Activated CD8-positive, alpha-beta T cell treated with anti-CD3 and anti-CD28 coated beads, Interleukin-2, amount 10 ng/mL, durations not matched to agents 7 days and 5 days (primary cell): ENCODE results near the gene NELL2. TPM values are rescaled to one million over a fixed set of nuclear protein-coding genes. Genes with fewer than 3 reads are reported as not detected.
"Not testable (repeated sequence)": the region's sequence is repeated elsewhere in the genome, so short reads cannot be mapped to it uniquely, and the experiment has no call there.

Source experiments
- ATAC-seq: fragments of 150-1000 bp; cut with Tn5 transposase; one replicate; pipeline ENCODE4 v1.10.0; 2021; ENCODE audit warnings: moderate library complexity
- CTCF ChIA-PET: fragments of 350-600 bp; sonication (Branson Sonifier 250); formaldehyde crosslinking; loops from one replicate; lab custom pipeline; 2021; ENCODE audit warnings: antibody characterized with exemption; lab: Charles Lee
- POLR2A ChIA-PET: fragments of 350-600 bp; sonication (Branson Sonifier 250); formaldehyde crosslinking; loops from one replicate; lab custom pipeline; 2021; ENCODE audit warnings: antibody characterized with exemption; lab: Charles Lee
- DNase-seq: peaks from one replicate; pipeline ENCODE4 v3.0.0-alpha.2; 2020
- H3K27ac Mint-ChIP-seq: one replicate; pipeline ENCODE4 v1.8.0; 2021; ENCODE audit warnings: mild to moderate bottlenecking, mixed read lengths
- H3K27me3 Mint-ChIP-seq: one replicate; pipeline ENCODE4 v1.8.0; 2021; ENCODE audit warnings: low read depth, mixed read lengths
- H3K36me3 Mint-ChIP-seq: one replicate; pipeline ENCODE4 v1.8.0; 2021; ENCODE audit warnings: low read depth, mixed read lengths
- H3K4me1 Mint-ChIP-seq: one replicate; pipeline ENCODE4 v1.8.0; 2021; ENCODE audit warnings: low read depth, mixed read lengths
- H3K4me3 Mint-ChIP-seq: one replicate; pipeline ENCODE4 v1.8.0; 2021; ENCODE audit warnings: mild to moderate bottlenecking, mixed read lengths
- H3K9me3 Mint-ChIP-seq: one replicate; pipeline ENCODE4 v1.8.0; 2022; ENCODE audit warnings: mixed read lengths; ENCODE audit not compliant: insufficient read depth
- total RNA-seq, 2 experiments: library from RNA; stranded (reverse); gene quantifications; one replicate each; pipeline ENCODE4 v1.2.3, GENCODE V29; 2021

Gene NELL2
- total RNA-seq, 2 experiments from 2014 or later = 43.8 to 47.4 TPM

- DNase-seq (no peak), ATAC-seq (no peak)
- H3K4me3 Mint-ChIP-seq = no peak overlapping the region
- ChIA-PET POLR2A (no interaction called here), CTCF (no interaction called here)
- H3K4me1 Mint-ChIP-seq = no peaks in the 10 kb centered on the region
- no peaks in the 10 kb centered on the region for H3K9me3 Mint-ChIP-seq
- no peak overlapping the region for H3K27ac Mint-ChIP-seq
- peaks cover 16% of the 10 kb centered on the region for H3K36me3 Mint-ChIP-seq
- H3K27me3 Mint-ChIP-seq = no peaks in the 10 kb centered on the region
Observed at GRCh38 chr12:44696542-44696941, 179.6 kb downstream of the NELL2 start.

- POLR2A ChIA-PET = no interaction called here
- no peaks in the 10 kb centered on the region for H3K9me3 Mint-ChIP-seq
- CTCF ChIA-PET = interaction anchor here (1.6 kb wide), 1 partner anchor 9 kb away, joined by 4 read pairs; no protein-coding TSS in a partner anchor
- H3K36me3 Mint-ChIP-seq = peaks cover 13% of the 10 kb centered on the region
- H3K4me1 Mint-ChIP-seq = no peaks in the 10 kb centered on the region
- no peak for ATAC-seq
- no peaks in the 10 kb centered on the region for H3K27me3 Mint-ChIP-seq
- DNase-seq = no peak
- no peak overlapping the region for H3K27ac Mint-ChIP-seq
- no peak overlapping the region for H3K4me3 Mint-ChIP-seq
Observed at GRCh38 chr12:44694017-44694416, 182.1 kb downstream of the NELL2 start.

GRCh38 chr12:44689587-44689986 lies 186.5 kb downstream of the NELL2 start:
- ChIA-PET POLR2A (no interaction called here), CTCF (no interaction called here)
- H3K27me3 Mint-ChIP-seq = no peaks in the 10 kb centered on the region
- no peak overlapping the region for H3K27ac Mint-ChIP-seq
- no peaks in the 10 kb centered on the region for H3K4me1 Mint-ChIP-seq
- H3K4me3 Mint-ChIP-seq = no peak overlapping the region
- ATAC-seq (no peak), DNase-seq (no peak)
- peaks cover 4% of the 10 kb centered on the region for H3K9me3 Mint-ChIP-seq
- peaks cover 21% of the 10 kb centered on the region for H3K36me3 Mint-ChIP-seq

- H3K4me3 Mint-ChIP-seq, DNase-seq, H3K27ac Mint-ChIP-seq, H3K27me3 Mint-ChIP-seq, H3K4me1 Mint-ChIP-seq, POLR2A ChIA-PET, ATAC-seq, H3K9me3 Mint-ChIP-seq: not testable (repeated sequence)
- peaks cover 17% of the 10 kb centered on the region for H3K36me3 Mint-ChIP-seq
- CTCF ChIA-PET = interaction anchor here (0.6 kb wide), 1 partner anchor 414 kb away, joined by 3 read pairs; no protein-coding TSS in a partner anchor
Observed at GRCh38 chr12:44686821-44687432, 189.2 kb downstream of the NELL2 start.

GRCh38 chr12:44677724-44678123 lies 198.4 kb downstream of the NELL2 start:
- Mint-ChIP-seq H3K4me1 (no peaks in the 10 kb centered on the region), H3K27me3 (no peaks in the 10 kb centered on the region), H3K4me3 (no peak overlapping the region), H3K9me3 (no peaks in the 10 kb centered on the region), H3K36me3 (peaks cover 3% of the 10 kb centered on the region), H3K27ac (no peak overlapping the region)
- ATAC-seq = no peak
- ChIA-PET POLR2A (no interaction called here), CTCF (no interaction called here)
- no peak for DNase-seq

- no peaks in the 10 kb centered on the region for H3K4me1 Mint-ChIP-seq
- DNase-seq (no peak), ATAC-seq (no peak)
- CTCF ChIA-PET = no interaction called here
- peaks cover 10% of the 10 kb centered on the region for H3K9me3 Mint-ChIP-seq
- peaks cover 13% of the 10 kb centered on the region for H3K36me3 Mint-ChIP-seq
- POLR2A ChIA-PET = no interaction called here
- no peaks in the 10 kb centered on the region for H3K27me3 Mint-ChIP-seq
- H3K4me3 Mint-ChIP-seq = no peak overlapping the region
- no peak overlapping the region for H3K27ac Mint-ChIP-seq
Observed at GRCh38 chr12:44674875-44675274, 201.2 kb downstream of the NELL2 start.

GRCh38 chr12:44673811-44674210 lies 202.3 kb downstream of the NELL2 start:
- ChIA-PET CTCF (no interaction called here), POLR2A (no interaction called here)
- ATAC-seq = no peak
- no peaks in the 10 kb centered on the region for H3K4me1 Mint-ChIP-seq
- no peak overlapping the region for H3K27ac Mint-ChIP-seq
- no peak for DNase-seq
- H3K9me3 Mint-ChIP-seq = peaks cover 19% of the 10 kb centered on the region
- no peak overlapping the region for H3K4me3 Mint-ChIP-seq
- H3K36me3 Mint-ChIP-seq = peaks cover 24% of the 10 kb centered on the region
- H3K27me3 Mint-ChIP-seq = no peaks in the 10 kb centered on the region

- no peak for DNase-seq
- H3K4me3 Mint-ChIP-seq = no peak overlapping the region
Observed at GRCh38 chr12:44672042-44672441, 204.1 kb downstream of the NELL2 start.

GRCh38 chr12:44668443-44668842 lies 207.7 kb downstream of the NELL2 start:
- ATAC-seq (no peak), DNase-seq (no peak)
- no peaks in the 10 kb centered on the region for H3K4me1 Mint-ChIP-seq
- H3K4me3 Mint-ChIP-seq = no peak overlapping the region
- H3K27me3 Mint-ChIP-seq = no peaks in the 10 kb centered on the region
- ChIA-PET POLR2A (no interaction called here), CTCF (no interaction called here)
- H3K9me3 Mint-ChIP-seq = peaks cover 19% of the 10 kb centered on the region
- H3K36me3 Mint-ChIP-seq = peaks cover 32% of the 10 kb centered on the region
- H3K27ac Mint-ChIP-seq = no peak overlapping the region

More at GRCh38 chr12:44672042-44672441, 204.1 kb downstream of the NELL2 start:
- ChIA-PET CTCF (interaction anchor here (1.2 kb wide), 1 partner anchor 205 kb away, joined by 3 read pairs; no protein-coding TSS in a partner anchor), POLR2A (no interaction called here)
- no peaks in the 10 kb centered on the region for H3K4me1 Mint-ChIP-seq
- no peaks in the 10 kb centered on the region for H3K27me3 Mint-ChIP-seq
- H3K36me3 Mint-ChIP-seq = peaks cover 24% of the 10 kb centered on the region
- H3K27ac Mint-ChIP-seq = no peak overlapping the region
- ATAC-seq = no peak
- peaks cover 19% of the 10 kb centered on the region for H3K9me3 Mint-ChIP-seq

- H3K27me3 Mint-ChIP-seq = no peaks in the 10 kb centered on the region
- no peak overlapping the region for H3K4me3 Mint-ChIP-seq
- H3K36me3 Mint-ChIP-seq = peaks cover 35% of the 10 kb centered on the region
- ChIA-PET CTCF (no interaction called here), POLR2A (no interaction called here)
- H3K4me1 Mint-ChIP-seq = no peaks in the 10 kb centered on the region
- DNase-seq = no peak
- ATAC-seq = no peak
- H3K27ac Mint-ChIP-seq = no peak overlapping the region
- peaks cover 19% of the 10 kb centered on the region for H3K9me3 Mint-ChIP-seq
Observed at GRCh38 chr12:44667461-44667860, 208.7 kb downstream of the NELL2 start.

- peaks cover 31% of the 10 kb centered on the region for H3K36me3 Mint-ChIP-seq
- ATAC-seq = no peak
- no peaks in the 10 kb centered on the region for H3K4me1 Mint-ChIP-seq
- no peak overlapping the region for H3K4me3 Mint-ChIP-seq
- H3K27me3 Mint-ChIP-seq = no peaks in the 10 kb centered on the region
- no peak overlapping the region for H3K27ac Mint-ChIP-seq
- no peaks in the 10 kb centered on the region for H3K9me3 Mint-ChIP-seq
- DNase-seq = no peak
- CTCF ChIA-PET = no interaction called here
- POLR2A ChIA-PET = no interaction called here
Observed at GRCh38 chr12:44663291-44663690, 212.8 kb downstream of the NELL2 start.

- H3K36me3 Mint-ChIP-seq = peaks cover 20% of the 10 kb centered on the region
- peaks cover 13% of the 10 kb centered on the region for H3K4me1 Mint-ChIP-seq
- H3K27me3 Mint-ChIP-seq = no peaks in the 10 kb centered on the region
- ChIA-PET CTCF (interaction anchor here (1.1 kb wide), 1 partner anchor 19 kb away, joined by 3 read pairs; no protein-coding TSS in a partner anchor), POLR2A (no interaction called here)
- DNase-seq (no peak), ATAC-seq (no peak)
- no peak overlapping the region for H3K27ac Mint-ChIP-seq
- no peaks in the 10 kb centered on the region for H3K9me3 Mint-ChIP-seq
- no peak overlapping the region for H3K4me3 Mint-ChIP-seq
Observed at GRCh38 chr12:44655846-44656245, 220.3 kb downstream of the NELL2 start.
